Spleen (tissue), 7 donors: Measurements from ENCODE around the gene NSG1.

Source experiments
- CTCF ChIP-seq, 11 experiments: fragments of 200-600 bp in 7 of 11; fragments of 450-650 bp in 4 of 11; sonication (generic) in 4 of 11; IDR thresholded peaks in 8 of 11; conservative IDR thresholded peaks in 3 of 11; 1 replicate in 7 of 11; 2 replicates in 4 of 11; pipeline versions ENCODE4 v1.4.0 to v1.8.0; 2016 to 2021; ENCODE audit warnings: antibody characterized with exemption in 11 of 11, inconsistent platforms in 4 of 11, mild to moderate bottlenecking in 1 of 11
- POLR2A ChIP-seq, 3 donors: fragments of 450-650 bp; IDR thresholded peaks; one replicate each; pipeline ENCODE4 v1.5.1; 2017; ENCODE audit warnings: antibody characterized with exemption in 3 of 3, mild to moderate bottlenecking in 1 of 3
- donor health status: DM: no; HTN: no; CAD: no; lungs with moderate emphysema.
- donor health status: DM: no; HTN: no; CAD: no.
- donor health status: DM: no; HTN: no; CAD: no.

DNA sequence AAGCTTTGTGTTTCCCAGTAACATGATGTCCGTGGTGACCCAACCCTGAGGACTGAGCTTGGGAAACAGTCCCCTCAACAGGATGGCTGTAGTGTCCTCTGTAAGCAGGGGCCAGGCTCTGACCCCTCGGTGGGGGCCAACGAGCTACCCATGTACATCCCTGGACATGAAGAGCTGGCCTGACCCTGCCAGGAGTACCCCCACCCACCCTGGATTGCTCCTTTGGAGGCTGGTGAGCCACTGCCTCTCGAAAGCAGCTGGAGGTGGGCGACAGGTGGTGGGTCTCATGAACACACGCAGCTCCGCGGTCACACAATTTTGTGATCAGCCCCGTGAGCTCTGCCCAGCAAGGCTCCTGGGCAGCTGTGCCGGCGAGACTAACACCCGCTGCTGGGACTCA is 33.5 kb downstream of the NSG1 start:
- TF ChIP-seq POLR2A (IDR thresholded peaks at IDR 0.05): no peak
- no peak for TF ChIP-seq CTCF (IDR thresholded peaks at IDR 0.05 in 8 of 11, conservative IDR thresholded peaks at IDR 0.05 in 3 of 11)
